GM12891 (cell line): Measurements from ENCODE around the gene KRT37. TPM values are rescaled to one million over a fixed set of nuclear protein-coding genes. Genes with fewer than 3 reads are reported as not detected.

Experiments used
- DNase-seq: peaks from one replicate; pipeline ENCODE4 v3.0.0; 2011; ENCODE audit warnings: low spot score; ENCODE audit not compliant: insufficient read length
- FAIRE-seq: peaks from 2 replicates; lab custom pipeline; 2011; peaks lifted over from hg19 to GRCh38; lab: Jason Lieb, UNC
- PAX5 ChIP-seq: IDR thresholded peaks from 2 replicates; pipeline ENCODE4 v1.6.1; 2011; ENCODE audit warnings: low read length, moderate library complexity, mild to moderate bottlenecking; ENCODE audit not compliant: insufficient read depth, severe bottlenecking
- POLR2A ChIP-seq: IDR thresholded peaks from 2 replicates; pipeline ENCODE4 v1.6.1; 2011; ENCODE audit warnings: low read depth, low read length, control low read depth
- POLR2AphosphoS5 ChIP-seq: IDR thresholded peaks from 2 replicates; pipeline ENCODE4 v1.6.1; 2011; ENCODE audit warnings: low read depth, low read length, control low read depth
- POU2F2 ChIP-seq: IDR thresholded peaks from 2 replicates; pipeline ENCODE4 v1.6.1; 2011; ENCODE audit warnings: low read depth, mild to moderate bottlenecking, control low read depth, low read length, moderate library complexity
- SPI1 ChIP-seq: IDR thresholded peaks from 2 replicates; pipeline ENCODE4 v1.6.1; 2011; ENCODE audit warnings: low read depth, low read length, control low read depth
- TAF1 ChIP-seq: IDR thresholded peaks from 2 replicates; pipeline ENCODE4 v1.6.1; 2011; ENCODE audit warnings: low read depth, low read length, control low read depth
- polyA plus RNA-seq: library from polyadenylated mRNA; unstranded; fragments of >200 nt; gene quantifications from one replicate; pipeline ENCODE4 v1.2.1, GENCODE V29; 2012; ENCODE audit warnings: low read depth, missing spikeins, inconsistent platforms; ENCODE audit not compliant: missing spikeins

Gene KRT37
- not detected for polyA plus RNA-seq

DNA sequence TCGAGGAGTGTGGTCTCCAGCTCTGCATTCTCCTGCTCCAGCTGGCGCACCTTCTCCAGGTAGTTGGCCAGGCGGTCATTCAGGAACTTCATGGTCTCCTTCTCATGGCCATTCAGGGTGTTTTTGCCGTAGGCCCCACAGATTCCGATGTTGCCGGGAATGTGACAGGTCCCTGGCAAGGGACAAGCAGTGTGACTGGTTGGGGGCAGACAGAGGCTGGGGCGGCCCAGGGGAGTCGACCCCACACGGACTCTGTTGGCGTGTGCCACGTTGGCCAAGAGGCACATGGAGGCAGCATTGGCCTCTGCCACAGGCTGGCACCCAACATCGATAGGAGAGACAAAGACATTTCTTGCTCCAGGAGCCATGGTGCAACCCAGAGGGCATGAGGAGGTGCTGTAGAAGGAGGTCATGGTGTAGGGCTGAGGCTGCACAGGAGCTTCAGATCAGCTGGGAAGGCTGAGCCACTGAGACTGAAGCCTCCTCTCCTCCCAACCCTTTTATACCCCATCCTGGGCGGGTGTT, at the start of gene KRT37:
KRT37 (minus strand) TSS at position 475 of the 525 bp plus-strand sequence; CDS start at position 413, 62 bp downstream.
- no peak for DNase-seq
- FAIRE-seq, result no peak
- TF ChIP-seq TAF1 (no peak), POU2F2 (no peak), POLR2A (no peak), SPI1 (no peak), PAX5 (no peak), POLR2AphosphoS5 (no peak)

DNA sequence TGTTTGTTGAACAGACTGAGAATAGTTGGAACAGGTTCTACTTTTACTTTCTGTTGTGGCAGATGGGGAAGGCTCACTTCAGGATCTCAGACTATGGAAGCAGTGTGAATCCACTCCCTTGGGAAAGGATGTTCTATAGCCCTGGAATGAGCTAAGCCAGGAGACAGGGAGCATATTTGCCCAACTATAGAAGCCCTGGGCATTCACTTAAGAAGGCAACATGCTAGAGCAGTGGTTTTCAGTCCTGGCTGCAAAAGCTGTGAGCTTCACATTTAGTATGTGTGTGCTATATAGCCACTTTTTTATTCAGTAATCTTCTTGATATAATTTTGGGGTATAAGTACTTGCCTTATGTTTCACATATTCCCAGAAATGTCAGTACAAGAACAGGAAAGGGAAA, 44.0 kb upstream of the KRT37 start:
- TF ChIP-seq POU2F2 (no peak), POLR2A (no peak), TAF1 (no peak), POLR2AphosphoS5 (no peak), SPI1 (no peak), PAX5 (no peak)
- no peak for DNase-seq
- FAIRE-seq, result no peak

DNA sequence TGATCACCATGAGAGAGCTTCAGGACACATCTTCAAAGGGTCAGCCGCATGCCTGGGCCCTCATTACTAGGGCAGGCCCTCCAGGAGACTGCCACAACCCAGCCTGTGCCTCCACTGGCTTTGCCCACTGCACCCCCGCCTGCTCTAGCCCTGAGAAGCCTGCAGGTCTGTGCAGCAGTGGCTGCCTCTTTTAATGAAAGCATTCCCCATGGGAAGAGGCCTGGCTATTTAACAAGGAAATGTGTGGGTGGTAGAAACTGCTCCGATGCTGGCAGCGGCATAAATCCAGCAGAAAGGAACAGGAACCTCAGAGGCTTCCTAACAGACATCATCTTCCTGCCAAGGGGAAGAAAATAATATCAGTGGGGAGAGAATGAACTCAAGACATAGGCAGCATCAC, 43.2 kb upstream of the KRT37 start:
- no peak for TF ChIP-seq SPI1
- TF ChIP-seq POLR2A, result no peak
- no peak for TF ChIP-seq POLR2AphosphoS5
- TF ChIP-seq POU2F2, result no peak
- TF ChIP-seq PAX5, result no peak
- no peak for TF ChIP-seq TAF1
- FAIRE-seq (no peak), DNase-seq (no peak)

DNA sequence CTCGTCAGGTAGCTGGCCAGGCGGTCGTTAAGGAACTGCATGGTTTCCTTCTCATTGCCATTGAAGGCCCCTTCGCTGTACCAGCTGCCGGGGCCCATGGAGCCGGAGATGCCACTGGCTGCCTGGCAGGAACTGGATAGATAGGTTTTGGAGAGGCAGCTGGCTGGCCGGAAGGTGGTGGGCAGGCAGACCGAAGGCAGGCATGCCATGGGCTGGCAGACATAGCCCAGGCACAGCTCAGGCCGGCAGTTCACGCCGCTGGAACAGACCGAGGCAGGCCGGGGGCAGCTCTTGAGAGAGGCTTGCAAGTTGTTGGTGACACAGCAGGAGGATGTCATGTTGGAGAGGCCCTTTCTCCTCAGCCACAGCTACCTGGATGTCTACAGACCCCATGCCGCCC, 42.6 kb upstream of the KRT37 start, which contains the start of gene KRT32:
KRT32 (minus strand) TSS at position 399 of the 400 bp plus-strand sequence; CDS start at position 338, 61 bp downstream.
- FAIRE-seq (no peak), DNase-seq (no peak)
- TF ChIP-seq POLR2AphosphoS5 (no peak), POLR2A (no peak), TAF1 (no peak), SPI1 (no peak), PAX5 (no peak), POU2F2 (no peak)

DNA sequence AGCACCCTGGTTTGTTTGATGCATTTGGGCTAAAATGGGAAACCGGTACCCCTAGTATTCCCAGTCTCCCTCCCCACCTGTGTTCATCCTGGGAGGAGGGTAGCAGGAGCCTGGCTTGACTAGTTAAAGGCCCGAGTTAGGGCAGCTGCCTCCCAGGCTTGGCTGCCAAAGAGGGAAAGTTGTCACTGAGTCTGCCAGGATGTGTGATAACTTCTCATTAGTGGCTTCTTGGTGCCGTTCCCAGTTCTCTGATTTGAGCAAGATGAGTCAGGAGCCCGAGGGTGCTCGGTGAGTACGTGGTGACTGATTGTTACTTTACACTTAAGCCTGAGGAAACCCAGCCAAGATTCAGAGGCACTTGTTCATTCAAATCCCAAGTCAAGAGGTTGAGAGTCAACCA, 40.3 kb upstream of the KRT37 start:
- no peak for FAIRE-seq
- DNase-seq, result no peak
- no peak for TF ChIP-seq POLR2A

DNA sequence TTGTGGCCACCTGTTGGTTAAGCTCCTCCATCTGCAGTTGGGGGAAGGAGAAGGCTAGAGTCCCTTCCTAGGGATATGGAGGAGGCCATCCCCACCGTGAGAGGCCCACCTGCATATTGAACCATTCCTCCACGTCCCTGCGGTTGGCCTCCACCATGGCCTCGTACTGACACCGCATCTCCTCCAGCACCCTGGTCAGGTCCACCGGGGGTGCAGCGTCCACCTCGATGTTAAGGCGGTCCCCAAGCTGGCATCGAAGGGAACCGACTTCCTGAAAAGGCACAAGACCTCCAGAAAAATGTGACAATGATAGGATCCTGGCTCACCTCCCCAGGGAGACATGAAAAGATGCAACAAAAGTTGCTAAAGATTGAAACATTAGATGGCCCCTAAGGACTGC, 39.8 kb upstream of the KRT37 start:
- TF ChIP-seq POLR2A, result no peak
- TF ChIP-seq SPI1, result no peak
- TF ChIP-seq TAF1, result no peak
- no peak for TF ChIP-seq PAX5
- no peak for TF ChIP-seq POLR2AphosphoS5
- TF ChIP-seq POU2F2, result no peak
- FAIRE-seq (no peak), DNase-seq (no peak)

DNA sequence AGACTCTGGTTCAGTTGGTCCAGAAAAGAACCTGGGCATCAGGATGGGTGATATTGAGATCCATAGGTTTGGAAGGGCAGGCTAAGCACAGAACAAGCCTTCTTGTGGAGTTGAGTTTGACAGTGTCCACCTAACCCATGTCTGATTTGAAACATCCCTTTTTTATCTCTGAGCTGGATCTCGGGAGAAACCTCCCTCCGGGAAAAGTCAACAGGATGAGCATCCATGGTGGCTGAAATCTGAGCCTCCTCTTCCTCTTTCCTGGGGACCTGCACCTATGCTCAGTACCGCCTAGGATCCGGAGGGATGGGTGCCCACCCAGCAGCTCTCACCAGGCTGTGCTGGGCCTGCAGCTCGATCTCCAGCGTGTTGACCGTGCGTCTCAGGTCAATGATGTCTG, 39.4 kb upstream of the KRT37 start:
- FAIRE-seq (no peak), DNase-seq (no peak)
- TF ChIP-seq PAX5, result no peak
- TF ChIP-seq POU2F2, result no peak
- TF ChIP-seq TAF1, result no peak
- TF ChIP-seq POLR2AphosphoS5, result no peak
- no peak for TF ChIP-seq SPI1
- no peak for TF ChIP-seq POLR2A

DNA sequence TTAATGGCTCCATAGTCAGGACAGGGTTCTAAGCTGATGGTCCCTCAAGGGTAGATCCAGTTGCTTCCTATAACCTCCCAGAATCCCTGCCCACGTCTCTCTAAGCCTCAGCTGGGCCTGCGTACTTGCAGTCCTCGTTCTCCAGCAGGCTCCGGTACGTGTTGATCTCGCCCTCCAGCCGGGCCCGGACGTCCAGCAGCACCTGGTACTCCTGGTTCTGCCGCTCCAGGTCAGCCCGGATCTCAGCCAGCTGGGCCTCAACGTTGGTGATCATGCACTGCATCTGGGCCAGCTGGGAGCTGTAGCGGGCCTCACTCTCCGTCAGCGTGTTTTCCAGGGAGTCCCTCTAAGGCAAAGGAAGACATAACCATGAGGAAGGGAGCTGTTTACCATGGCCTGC, 38.3 kb upstream of the KRT37 start:
- TF ChIP-seq SPI1 (no peak), POU2F2 (no peak), PAX5 (no peak), POLR2AphosphoS5 (no peak), TAF1 (no peak), POLR2A (no peak)
- no peak for DNase-seq
- no peak for FAIRE-seq

DNA sequence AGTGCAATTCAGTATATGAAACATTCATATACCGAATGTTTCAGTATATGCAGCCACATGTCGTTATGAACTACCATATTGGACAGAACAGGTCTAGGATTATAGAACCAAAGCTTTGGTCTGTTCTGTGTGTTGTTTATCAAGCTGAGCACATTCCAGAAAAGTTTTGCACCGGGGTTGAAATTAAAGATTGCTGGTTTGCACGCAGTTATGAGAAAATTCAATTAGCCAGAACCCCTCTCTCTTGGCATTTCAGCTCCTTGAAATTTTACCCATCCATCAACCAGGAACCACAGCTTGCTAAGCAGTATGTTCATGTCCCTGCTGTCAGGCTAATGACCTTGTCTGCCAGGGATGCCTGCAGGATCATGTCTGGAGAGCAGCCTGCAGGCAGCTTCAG, 33.3 kb upstream of the KRT37 start:
- FAIRE-seq (no peak), DNase-seq (no peak)
- TF ChIP-seq SPI1 (no peak), PAX5 (no peak), TAF1 (no peak), POLR2A (no peak), POU2F2 (no peak), POLR2AphosphoS5 (no peak)

DNA sequence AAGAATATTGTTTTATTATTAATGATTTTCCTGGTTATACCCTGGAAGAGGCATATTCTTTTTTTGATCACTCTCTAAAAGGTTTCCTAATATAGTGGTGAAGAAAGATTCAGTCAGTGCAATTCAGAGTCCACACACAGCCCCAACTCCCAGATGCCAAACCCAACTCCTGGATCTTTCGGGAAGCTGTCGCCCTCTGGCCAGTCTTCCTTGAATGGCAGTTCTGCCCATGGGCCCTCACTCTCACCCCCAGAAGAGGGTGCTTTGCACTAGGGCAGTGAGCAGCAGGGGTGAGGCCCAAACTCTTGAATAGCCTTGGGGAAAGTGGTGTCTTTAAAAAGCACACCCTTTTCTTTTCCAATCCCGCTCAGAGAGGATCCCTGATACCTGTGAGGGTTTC, 31.8 kb upstream of the KRT37 start:
- DNase-seq (no peak), FAIRE-seq (no peak)
- no peak for TF ChIP-seq TAF1
- no peak for TF ChIP-seq POLR2A
- TF ChIP-seq POLR2AphosphoS5, result no peak
- TF ChIP-seq POU2F2, result no peak
- TF ChIP-seq PAX5, result no peak
- no peak for TF ChIP-seq SPI1

DNA sequence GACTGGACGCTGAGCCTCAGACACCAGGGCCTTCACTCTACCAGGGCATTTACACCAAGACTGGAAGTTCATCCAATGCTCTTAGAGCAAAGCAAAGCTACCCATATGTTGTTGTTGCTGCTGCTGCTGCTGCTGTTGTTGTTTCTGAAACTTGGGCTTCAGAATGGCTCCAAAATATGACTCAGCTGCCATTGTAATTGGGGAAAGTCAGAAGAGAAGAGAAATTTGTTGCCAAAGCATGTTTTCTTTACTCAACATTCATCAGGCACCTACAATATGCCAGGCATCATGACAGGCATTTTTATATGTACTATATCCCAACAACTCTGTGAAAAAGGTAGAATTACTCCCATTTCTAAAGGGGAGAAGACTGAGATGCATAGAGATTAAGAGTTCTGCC, 30.9 kb upstream of the KRT37 start:
- DNase-seq (no peak), FAIRE-seq (no peak)
- TF ChIP-seq POU2F2 (no peak), POLR2AphosphoS5 (no peak), SPI1 (no peak), POLR2A (no peak), TAF1 (no peak), PAX5 (no peak)
